Retina (tissue), 1 donor: ENCODE results near the gene DHTKD1.

Experiments
- DNase-seq: peaks from one replicate; pipeline ENCODE4 v3.0.0-alpha.2; 2016

Gene DHTKD1

DNA sequence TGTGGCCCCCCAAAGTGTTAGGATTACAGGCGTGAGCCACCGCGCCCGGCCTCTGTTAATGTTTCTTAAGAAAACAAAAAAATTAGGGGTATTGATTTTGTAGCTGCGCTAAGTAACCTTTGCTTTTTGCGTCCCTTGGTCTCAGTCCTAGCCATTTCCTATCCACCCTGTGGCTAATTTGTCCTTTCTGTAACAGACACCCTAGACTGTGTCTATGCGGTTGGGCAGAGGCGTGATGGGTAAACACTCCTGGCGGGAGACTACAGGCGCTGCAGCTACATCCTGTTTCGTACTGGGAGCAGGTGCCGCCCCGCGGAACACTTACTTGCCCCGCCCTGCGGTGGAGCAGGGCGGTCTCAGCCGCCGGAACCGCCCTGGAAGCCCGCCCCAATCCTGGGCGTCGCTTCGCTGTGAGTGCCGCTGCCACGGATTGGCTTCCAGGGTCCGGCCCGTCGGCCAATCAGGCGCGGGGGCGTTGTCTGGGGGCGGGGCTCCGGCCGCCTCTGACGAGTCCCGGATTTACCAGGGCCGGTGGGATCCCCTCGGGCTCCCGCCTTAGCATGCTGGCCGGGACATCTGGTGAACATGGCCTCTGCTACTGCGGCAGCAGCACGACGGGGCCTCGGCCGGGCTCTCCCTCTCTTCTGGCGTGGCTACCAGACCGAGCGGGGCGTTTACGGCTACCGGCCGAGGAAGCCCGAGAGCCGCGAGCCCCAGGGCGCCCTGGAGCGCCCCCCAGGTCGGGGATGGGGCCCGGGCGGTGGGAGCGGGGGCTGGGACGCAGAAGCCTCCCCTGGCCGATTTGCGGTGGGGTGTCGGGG, at the start of gene DHTKD1:
Gene DHTKD1, plus strand, starts transcription at position 506 of the 821 bp plus-strand sequence. Its CDS starts 80 bp downstream, at position 586.
- peak; percentile 98 for DNase-seq

GRCh38 chr10:12019283-12019971, 49.3 kb upstream of the DHTKD1 start:
- DNase-seq: no peak

DNA sequence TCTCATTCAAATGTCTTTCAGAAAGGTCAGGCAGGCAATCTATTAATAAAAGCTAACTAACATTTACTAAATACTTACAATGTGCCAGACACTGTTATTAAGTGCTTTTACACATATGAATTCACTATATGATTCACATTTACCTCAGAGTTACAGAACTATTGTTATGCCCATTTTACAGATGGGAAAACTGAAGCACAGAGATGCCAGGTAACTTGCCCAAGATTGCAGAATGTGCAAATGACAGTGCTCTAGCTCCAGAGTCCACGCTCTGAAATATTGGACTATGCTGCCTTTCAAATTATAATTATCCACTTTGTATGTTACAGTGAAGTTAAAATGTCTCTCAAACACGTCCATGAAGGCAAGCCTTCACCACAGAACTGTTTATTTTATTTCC, 48.2 kb upstream of the DHTKD1 start:
- DNase-seq: no peak

GRCh38 chr10:12022580-12023257, 46.0 kb upstream of the DHTKD1 start:
- DNase-seq: no peak

DNA sequence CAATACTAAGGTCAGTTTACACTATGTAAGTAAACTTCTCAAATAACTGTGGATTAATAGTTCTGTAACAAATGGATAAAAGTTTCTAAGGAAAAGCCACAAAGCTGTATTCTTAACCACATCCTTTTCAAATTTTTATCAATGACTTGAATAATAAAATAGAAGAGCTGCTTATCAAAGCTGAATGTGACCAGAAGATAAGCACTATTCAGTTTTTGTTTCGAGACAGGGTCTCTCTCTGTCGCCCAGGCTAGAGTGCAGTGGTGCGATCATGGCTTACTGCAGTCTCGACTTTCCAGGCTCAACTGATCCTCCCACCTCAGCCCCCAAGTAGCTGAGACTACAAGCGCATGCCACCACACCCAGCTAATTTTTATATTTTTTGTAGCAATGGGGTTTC, 43.2 kb upstream of the DHTKD1 start:
- no peak for DNase-seq

GRCh38 chr10:12027539-12027938, 41.2 kb upstream of the DHTKD1 start:
- no peak for DNase-seq

GRCh38 chr10:12031404-12031803, 37.4 kb upstream of the DHTKD1 start:
- no peak for DNase-seq

- DNase-seq: no peak
Measured at GRCh38 chr10:12036073-12036655, 32.6 kb upstream of the DHTKD1 start.

DNA sequence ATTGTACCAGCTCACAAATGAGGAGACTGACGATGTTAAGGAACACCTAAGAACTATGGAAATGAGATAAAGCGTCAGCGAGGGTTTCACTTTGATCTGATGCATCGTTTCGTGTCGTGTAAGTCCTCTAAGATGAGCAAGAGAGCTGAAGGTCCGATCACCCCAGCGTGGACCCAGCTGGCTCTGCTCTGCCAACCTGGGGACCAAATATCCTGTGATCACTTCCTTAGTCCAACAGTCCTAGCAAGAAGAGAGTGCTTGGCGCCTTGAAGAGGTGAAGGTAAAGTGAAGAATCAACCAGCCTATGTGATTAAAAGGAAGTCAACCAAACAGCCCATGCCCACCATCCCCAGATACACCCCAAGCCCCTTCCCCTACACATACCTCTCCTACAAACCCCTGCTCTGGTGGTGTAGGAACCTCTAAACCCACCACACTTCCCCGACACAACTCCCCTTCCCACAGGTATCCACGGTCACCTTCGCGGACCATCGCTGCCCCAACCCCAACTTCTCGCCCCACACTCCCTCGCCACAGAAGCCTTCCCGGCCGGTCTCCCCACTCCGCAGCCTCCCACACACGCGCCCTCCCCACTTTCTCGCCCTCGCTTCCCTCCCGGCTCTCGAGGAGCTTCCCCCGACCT, 26.9 kb upstream of the DHTKD1 start:
- peak; percentile 13 for DNase-seq

DNA sequence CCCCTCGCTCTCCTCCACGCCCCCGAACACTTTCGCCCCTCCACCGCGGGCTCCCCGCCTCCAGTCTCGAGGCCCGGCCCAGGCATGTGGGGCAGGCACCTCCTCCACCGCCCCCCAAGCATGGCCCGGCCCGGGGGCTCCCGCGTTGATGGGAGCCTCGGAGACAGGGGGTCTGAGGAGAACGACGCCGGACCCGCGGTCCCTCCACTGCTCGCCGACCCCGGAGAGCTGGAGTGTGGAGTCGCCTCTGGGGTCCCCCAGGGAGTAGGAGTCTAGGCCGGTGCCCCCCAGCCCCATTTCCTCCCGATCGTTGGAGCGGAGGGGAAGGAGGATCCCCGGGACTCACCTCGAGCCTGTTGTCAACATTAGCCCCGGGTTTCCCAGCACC, 26.4 kb upstream of the DHTKD1 start:
- DNase-seq: no peak

DNA sequence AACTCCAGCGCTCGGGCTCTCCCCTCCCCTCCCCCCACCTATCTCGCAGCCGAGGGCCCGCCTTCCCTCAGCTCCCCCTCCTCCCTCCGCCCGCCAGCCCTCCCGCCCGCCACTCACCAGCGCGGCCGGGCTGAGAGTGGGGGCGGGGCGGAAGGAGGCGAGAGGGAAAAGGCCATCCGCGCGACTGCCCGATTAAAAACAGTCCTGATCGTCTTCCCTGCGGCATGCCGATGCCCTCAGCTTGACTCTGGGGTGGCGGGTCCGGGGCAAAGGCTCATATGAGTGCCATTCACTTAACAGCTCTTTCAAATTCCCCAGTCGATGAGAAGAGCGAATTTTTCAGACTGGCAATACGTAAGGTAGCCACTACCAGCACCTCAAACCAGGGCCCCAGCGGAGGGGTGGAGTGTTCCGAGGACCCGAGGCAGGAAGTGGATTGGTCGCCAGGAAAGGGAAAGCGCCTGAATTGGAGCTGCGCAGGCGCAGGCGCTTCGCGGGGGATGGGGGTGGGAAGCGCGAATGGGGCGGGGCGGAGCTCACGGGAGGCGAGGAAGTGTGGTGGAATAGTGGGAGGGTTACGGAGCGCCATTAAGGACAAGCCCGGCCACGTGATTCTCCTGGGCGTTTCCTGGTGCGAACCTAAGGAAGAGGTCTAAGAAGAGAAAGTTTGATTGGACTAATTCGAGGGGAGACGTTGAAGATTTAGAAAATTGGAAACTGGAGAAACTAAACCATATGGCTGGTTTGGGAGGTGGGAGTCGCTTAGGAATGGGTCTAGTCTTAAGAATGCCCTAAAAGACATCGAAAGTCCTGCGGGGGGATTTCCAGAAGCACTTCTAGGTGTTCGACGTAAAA, 25.7 kb upstream of the DHTKD1 start, which contains the start of gene UPF2:
Gene UPF2, minus strand, starts transcription at position 13 of the 855 bp plus-strand sequence. CDS start 7,386 bp downstream, outside the sequence.
- peak; percentile 98 for DNase-seq

GRCh38 chr10:12045596-12045995, 23.2 kb upstream of the DHTKD1 start:
- no peak for DNase-seq

DNA sequence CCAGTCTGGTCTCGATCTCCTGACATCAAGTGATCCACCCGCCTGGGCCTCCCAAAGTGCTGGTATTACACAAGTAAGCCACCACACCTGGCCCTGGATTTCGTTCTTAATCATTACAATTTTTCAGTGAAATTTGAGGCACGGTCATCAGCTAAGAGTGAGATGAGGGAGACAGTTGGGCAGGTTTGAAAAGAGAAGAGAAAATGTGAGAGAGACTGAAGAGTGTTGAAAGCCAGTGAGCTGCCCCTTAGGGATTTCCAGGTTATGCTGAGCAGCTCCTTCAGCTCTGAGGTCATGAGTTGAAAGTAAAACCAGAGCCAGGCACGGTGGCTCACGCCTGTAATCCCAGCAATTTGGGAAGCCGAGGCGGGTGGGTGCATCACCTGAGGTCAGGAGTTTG, 20.2 kb upstream of the DHTKD1 start:
- DNase-seq: no peak

- no peak for DNase-seq
Measured at GRCh38 chr10:12050528-12050927, 18.2 kb upstream of the DHTKD1 start.

DNA sequence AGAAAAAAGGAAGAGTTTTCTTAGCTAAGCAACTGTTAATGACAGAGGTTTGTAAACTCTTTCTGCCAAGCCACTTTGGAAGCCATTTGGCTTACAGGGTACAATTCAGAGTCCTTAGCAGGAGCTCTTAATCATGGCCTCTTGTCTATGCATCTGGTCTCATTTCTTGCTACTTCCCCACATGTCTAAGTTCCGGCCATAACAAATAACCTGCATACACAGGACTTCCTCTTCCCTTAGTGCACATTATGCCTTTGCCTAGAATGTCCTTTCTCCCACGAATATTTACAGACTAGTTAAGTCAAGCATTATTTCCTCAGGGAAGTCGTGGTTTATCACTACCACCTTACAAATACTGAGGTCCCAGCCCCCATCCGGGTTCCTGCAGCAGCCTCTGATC, 17.5 kb upstream of the DHTKD1 start:
- no peak for DNase-seq

- no peak for DNase-seq
Measured at GRCh38 chr10:12055732-12056131, 13.0 kb upstream of the DHTKD1 start.

DNA sequence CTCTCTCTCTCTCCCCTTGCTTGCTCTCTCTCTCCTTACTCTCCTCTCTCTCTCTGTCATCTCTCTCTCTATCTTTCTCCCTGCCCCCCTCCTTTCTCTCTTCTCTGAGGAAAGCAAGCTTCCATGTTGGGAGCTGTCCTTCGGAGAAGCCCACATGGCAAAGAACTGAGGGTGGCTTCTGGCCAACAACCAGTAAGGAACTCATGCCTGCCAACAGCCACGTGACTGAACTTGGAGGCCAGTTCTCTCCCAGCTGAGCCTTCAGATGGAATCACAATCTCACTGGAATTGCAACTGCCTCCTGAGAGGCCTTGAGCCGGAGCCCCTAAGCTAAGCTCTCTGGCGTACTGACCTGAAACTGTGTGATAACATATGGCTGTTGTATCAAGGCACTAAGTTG, 12.0 kb upstream of the DHTKD1 start:
- no peak for DNase-seq

- no peak for DNase-seq
Measured at GRCh38 chr10:12061124-12061523, 7.6 kb upstream of the DHTKD1 start.

- no peak for DNase-seq
Measured at GRCh38 chr10:12062754-12063482, 5.8 kb upstream of the DHTKD1 start.

- no peak for DNase-seq
Measured at GRCh38 chr10:12063483-12063818, 5.3 kb upstream of the DHTKD1 start.

DNA sequence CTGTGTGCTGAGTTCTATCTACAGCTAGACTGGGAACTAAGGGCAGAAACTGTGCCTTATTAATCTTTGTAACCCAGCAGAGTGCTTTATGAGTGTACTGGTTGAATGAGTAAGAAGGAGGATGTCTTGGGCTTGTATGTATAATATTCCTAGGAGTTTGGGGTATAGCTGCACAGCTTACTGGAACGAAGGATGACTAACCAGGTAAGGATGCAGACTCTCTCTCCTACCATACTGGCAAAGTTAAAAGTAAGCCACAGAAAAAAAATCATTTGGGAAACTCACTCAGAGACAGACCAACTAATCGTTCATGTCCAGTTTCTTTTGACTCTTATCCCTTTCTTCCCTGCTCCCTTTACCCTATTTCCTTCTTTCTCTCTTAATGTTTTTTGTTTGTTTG, 1.4 kb upstream of the DHTKD1 start:
- no peak for DNase-seq
